Mammary epithelial cell (primary cell): ENCODE results near the gene ZFP91.

ENCODE experiments used
- CTCF ChIP-seq, 2 donors: IDR thresholded peaks in 1 of 2; conservative IDR thresholded peaks in 1 of 2; 2 replicates each; pipeline ENCODE4 v1.5.1; 2011 to 2012; ENCODE audit warnings: inconsistent platforms in 2 of 2, low read length in 2 of 2, mild to moderate bottlenecking in 2 of 2, control low read depth in 1 of 2, low read depth in 1 of 2; ENCODE audit not compliant: insufficient read depth in 1 of 2; ENCODE audit errors: extremely low read depth in 1 of 2
- EZH2 ChIP-seq: IDR thresholded peaks from 2 replicates; pipeline ENCODE4 v1.6.1; 2012; ENCODE audit warnings: low read length, inconsistent platforms, borderline replicate concordance

GRCh38 chr11:58591659-58592058 lies 12.8 kb downstream of the ZFP91 start:
- no peak for TF ChIP-seq CTCF (conservative IDR thresholded peaks at IDR 0.05 in 1 of 2, IDR thresholded peaks at IDR 0.05 in 1 of 2; ENCODE audit: extremely low read depth in 1 of 2, insufficient read depth in 1 of 2, low read depth in 1 of 2, low read length in 2 of 2)
- TF ChIP-seq EZH2 = no peak
